ENCODE measurements around the gene PEX7.
"Not testable (repeated sequence)": the region's sequence is repeated elsewhere in the genome, so short reads cannot be mapped to it uniquely, and the experiment has no call there.

The PEX7 gene

DNA sequence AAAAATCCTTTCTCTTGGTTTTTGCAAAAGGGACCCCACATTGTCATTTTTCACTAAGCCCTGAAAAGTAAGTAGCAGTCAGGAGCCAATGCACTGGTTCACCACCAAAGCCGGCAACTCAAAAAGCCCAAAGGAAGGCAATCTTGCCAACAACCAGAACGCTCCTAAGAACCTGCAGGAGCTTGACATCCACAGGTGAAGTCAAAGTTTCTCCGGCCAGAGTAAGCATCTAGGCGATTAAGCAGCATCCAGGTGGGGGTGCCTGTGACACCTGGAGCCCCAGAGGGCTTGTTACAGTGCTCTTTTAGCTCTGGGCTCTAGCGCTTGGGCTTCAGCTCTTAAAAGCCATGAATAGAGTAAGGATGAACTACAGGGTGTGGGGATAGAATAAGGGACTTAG lies 135.8 kb downstream of the PEX7 start:
- DNase-seq = no peak

GRCh38 chr6:136959471-136959891 lies 137.1 kb downstream of the PEX7 start:
- DNase-seq = no peak

GRCh38 chr6:136959935-136960334 lies 137.5 kb downstream of the PEX7 start:
- not testable (repeated sequence) for DNase-seq

DNA sequence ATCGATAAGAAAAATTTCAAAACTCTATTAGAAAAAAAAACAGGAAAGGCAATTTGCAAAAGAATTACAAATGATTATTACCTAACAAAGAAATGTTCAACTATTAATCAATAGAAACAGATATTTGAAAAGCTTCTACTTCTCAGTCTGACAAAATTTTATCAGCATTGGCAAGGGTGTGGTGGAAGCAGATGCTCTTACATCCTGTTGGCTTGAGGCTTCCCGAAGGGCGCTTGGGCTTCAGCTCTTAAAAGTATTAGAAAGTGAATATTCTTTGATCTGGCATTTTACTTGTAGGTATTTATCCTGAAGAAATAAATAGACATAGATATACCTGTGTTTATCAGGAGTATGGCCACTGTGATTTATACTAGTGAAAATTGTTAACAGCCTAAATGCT lies 138.4 kb downstream of the PEX7 start:
- no peak for DNase-seq

DNA sequence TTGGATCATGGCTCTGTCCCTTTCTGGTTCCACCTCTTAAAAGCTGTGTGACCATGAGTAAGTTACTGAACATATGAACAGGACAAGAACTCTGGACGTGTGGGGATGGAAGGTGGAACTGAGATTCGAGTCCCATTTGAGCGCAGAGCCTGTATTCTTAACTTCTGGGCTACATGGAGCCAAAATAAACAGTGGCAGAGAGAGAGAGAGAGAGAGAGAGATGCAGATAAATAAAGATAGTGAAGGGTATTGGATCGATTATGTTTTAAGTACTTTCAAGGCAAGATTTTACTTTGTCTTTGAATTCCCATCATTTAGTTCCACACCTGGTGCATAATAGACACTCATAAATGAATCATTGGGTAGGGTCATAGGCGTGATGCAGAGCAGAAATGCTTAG lies 139.5 kb downstream of the PEX7 start:
- no peak for DNase-seq

DNA sequence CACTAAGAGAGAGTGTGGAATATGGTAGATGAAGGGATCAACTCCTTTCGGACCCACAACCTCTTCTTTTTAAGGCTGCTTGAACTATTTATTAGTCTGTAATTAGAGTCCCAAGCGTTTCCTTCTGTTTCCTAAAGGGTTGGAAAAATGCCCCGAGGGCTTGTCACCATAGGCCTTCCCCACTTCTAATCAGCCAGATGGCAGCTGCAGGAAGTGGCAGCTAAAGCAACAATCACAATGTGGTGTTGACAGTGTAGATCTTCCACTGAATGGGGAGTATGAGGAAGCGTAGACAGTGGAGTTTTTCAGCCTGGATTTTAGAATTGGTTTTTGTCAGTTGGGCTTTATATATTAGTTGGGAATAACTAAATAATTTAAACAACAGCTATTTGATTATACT lies 140.3 kb downstream of the PEX7 start:
- DNase-seq = no peak

- DNase-seq = no peak
Measured at GRCh38 chr6:136963259-136963658, 140.9 kb downstream of the PEX7 start.
